HG03097 (cell line): Measurements from ENCODE around the gene CAB39L.

Experiments used
- ATAC-seq: cut with Tn5 transposase; IDR thresholded peaks from one replicate; pipeline ENCODE4 v1.9.1; 2021; ENCODE audit not compliant: unreplicated experiment, low FRiP score

The CAB39L gene

GRCh38 chr13:49403996-49404702 is 39.7 kb downstream of the CAB39L start:
- no peak for ATAC-seq

- no peak for ATAC-seq
These were observed 42.9 kb downstream of the CAB39L start for GRCh38 chr13:49400755-49401659.

DNA sequence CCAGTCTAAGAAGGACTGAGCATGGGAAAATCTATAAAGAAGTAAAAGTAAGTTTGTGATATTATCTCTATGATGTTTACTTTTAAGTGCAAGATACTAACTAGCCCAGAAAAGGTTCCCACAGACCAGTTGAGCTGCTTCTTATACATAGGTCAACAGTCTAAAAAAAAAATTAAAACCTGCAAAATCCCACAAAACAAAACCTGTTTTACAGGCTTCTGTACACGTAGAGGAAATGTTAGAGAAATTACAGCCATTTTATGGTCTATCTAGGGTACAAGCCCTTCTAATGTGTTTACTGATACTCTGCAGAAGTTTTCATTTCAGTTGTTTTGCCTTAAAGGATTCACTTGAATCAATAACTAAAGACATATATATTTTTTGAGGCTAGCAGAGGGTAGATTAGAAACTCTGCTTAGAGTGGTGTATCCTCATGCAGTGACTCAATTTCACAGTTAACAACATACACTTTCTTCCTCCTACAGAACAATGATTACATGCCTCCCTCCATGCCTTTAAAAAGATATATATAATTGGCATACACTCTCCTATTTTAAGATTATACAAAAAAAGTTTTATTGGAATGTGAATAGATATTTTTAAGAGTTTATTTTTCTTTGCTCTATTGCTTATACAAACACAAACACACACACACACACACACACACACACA is 43.9 kb downstream of the CAB39L start:
- no peak for ATAC-seq

- no peak for ATAC-seq
These were observed 47.9 kb downstream of the CAB39L start for GRCh38 chr13:49395878-49396380.

- ATAC-seq = no peak
These were observed 48.4 kb downstream of the CAB39L start for GRCh38 chr13:49395451-49395865.

DNA sequence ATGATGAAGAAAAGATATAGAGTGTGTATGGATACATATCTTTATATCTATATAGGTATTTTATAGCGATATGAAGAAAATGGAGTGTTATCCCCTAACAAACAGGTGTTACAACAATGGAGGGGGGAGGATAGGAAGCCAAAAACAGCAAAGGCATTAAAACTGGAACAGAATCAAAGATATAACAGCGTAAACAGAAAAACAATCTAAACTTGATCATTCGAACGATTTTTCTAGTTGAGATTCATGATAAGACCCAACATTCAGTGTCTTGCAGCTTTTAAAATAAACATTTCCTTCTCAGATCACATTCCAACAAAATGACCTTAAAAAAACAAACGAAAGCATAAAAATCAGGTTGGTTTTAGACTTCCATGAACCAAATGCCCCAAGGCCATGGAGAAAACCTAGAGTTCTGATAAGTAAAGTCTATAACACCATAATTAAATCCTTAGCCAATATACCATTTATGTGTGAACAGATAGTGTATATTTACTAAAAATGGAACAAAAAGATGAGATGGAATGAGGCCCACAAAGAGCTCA is 55.7 kb downstream of the CAB39L start:
- no peak for ATAC-seq

GRCh38 chr13:49386664-49387063 is 57.2 kb downstream of the CAB39L start:
- no peak for ATAC-seq

DNA sequence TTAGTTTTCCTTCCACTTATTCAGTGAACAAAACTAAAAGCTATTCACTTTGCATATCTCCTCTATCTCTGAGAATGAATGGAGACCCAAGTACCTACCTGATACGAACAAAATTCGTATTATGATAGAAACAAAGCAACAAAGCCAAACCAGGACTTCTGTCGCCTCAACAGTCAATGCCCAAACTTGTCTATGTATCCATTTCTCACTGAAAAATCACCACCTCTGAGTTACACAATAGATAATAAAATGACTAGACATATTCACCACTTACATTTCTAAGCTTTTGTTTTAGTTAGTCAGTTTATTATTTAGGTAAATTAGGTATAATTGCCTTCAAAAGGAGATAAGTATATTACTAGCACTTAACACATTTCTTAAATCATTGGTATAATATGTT is 67.7 kb downstream of the CAB39L start:
- ATAC-seq = no peak

GRCh38 chr13:49374585-49375290 is 69.1 kb downstream of the CAB39L start:
- no peak for ATAC-seq

DNA sequence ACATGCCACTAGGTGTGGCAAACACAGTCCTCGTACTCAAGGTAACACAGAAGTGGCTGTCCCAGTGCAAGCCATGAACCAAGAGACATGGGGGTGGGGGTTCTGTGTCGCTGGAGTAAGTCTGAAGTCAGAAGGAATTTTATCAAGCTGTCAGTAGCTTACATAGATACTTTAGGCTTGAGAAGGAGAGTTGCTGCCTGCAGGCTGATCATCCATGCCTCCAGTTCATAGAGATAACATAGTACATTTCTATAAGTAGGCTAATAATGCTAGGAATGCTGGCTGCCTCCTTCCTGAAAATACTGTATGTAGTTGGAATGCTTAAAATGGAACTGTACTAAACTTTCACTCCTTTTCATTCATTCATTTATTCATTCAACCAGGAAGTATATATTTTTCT is 70.1 kb downstream of the CAB39L start:
- no peak for ATAC-seq

- ATAC-seq = no peak
These were observed 71.8 kb downstream of the CAB39L start for GRCh38 chr13:49371943-49372613.

DNA sequence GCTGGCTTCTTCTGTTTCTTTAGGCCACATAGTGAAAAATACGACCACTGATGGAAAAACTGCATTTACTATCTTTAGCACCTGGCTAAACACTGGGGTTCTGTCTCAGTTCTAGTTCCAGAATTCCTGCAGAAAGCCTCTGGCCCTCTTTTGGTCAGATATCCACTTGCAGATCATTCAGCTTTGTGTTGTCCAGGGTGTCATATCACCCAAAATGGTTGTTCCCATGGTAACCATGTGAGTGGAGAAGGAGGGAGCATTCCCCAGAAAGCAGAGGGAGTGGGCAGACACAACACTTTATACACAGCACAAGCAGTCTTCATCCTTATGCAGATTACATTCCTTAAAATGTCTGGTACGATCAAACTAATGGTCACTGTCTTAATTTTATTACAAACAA is 73.5 kb downstream of the CAB39L start:
- no peak for ATAC-seq

- no peak for ATAC-seq
These were observed 74.0 kb downstream of the CAB39L start for GRCh38 chr13:49369866-49370265.

- no peak for ATAC-seq
These were observed 75.2 kb downstream of the CAB39L start for GRCh38 chr13:49368688-49369087.

DNA sequence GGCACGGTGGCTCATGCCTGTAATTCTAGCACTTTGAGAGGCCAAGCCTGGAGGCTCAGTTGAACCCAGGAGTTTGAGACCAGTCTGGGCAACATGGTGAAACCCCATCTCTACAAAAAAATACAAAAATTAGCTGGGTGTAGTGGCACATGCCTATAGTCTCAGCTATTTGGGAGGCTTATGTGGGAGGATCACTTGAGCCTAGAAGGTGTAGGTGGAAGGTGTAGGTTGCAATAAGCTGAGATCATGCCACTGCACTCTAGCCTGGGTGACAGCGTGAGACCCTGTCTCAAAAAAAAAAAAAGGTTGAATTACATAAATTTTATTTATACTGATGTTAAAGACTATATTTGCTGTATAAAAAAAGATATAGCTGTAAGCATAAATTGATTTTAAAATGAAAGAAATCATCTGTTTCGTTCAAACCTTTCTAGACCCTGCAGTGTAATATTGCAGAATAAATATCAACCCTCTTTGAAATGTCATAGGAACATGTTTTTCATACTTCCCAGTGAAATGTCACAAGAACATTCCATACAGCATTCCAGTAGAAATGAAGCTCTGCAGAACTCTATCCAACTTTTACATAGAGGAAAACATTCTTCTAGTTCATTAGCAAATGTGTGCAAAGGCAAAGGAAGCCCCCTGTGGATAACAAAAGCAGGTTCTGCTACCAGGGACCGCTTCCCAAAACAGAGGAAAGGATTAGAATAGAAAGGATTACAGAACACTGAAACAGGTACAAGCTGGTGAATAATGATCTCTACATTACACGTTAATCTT is 76.0 kb downstream of the CAB39L start:
- no peak for ATAC-seq

- ATAC-seq = no peak
These were observed 77.0 kb downstream of the CAB39L start for GRCh38 chr13:49366841-49367240.

DNA sequence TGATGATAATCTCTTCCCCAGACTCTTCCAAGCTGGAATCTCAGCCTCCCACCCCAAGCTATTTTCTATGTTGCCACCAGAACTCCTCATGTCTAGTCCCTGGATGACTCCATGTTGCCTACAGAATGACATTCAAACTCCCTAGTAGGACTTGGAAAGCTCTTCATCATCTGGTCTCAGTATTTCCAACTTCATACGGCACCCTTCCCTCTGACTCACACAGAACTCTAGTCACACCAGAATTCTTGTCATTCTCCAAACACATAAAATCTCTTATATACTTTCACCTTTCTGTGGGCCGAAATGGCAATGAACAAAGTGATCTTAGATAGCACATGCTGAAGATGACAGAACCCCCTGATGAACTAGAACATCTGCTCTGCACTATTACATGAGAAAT is 86.2 kb downstream of the CAB39L start:
- ATAC-seq = no peak

- ATAC-seq = no peak
These were observed 87.6 kb downstream of the CAB39L start for GRCh38 chr13:49356223-49356622.

DNA sequence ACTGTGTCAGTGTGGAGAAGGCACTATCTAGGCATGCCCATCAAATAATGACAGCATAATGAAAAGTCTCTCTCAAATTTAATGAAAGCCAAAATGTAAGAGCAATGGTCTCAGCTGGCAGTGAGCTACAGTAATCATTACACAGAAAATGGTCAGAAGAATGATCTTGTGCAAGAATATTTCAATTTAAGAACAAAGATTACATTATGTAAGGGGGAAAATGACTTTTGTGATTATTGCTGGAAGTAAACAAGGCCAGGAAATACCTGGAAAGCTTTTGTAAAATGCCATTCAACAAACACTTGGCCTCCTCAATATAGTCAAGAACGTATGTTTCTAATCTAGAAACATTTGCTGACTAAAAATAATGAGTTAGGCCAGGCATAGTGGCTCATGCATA is 89.1 kb downstream of the CAB39L start:
- no peak for ATAC-seq
